Measurements from ENCODE around the gene CD6. TPM values are rescaled to one million over a fixed set of nuclear protein-coding genes. Genes with fewer than 3 reads are reported as not detected.
A peak's percentile ranks its signal among the peaks of the same experiment; 100 is the strongest.

The CD6 gene
- total RNA-seq, 1 experiment from 2014 or later, result not detected

DNA sequence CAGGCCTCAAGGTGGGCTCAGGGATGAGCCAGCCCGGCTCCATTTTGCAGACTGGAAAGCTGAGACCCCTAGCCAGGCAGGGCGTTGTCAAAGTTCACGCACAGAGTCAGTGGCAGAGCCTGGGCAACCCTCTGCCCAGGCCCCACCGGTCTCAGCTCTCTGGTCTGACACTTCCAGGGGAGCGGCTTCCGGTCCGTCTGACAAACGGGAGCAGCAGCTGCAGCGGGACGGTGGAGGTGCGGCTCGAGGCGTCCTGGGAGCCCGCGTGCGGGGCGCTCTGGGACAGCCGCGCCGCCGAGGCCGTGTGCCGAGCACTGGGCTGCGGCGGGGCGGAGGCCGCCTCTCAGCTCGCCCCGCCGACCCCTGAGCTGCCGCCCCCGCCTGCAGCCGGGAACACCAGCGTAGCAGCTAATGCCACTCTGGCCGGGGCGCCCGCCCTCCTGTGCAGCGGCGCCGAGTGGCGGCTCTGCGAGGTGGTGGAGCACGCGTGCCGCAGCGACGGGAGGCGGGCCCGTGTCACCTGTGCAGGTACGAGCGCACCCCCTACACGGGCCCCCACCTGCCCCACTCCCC is 36.0 kb downstream of the CD6 start:
- no peak overlapping the region for H2AK5ac ChIP-seq (ENCODE audit: insufficient read length, low read length)
- no peak overlapping the region for H3K14ac ChIP-seq (ENCODE audit: insufficient read depth, low read length)
- H4K20me1 ChIP-seq (ENCODE audit: control insufficient read depth, insufficient read depth, insufficient read length), result peaks cover 2% of the 10 kb centered on the region
- DNase-seq, result peak; percentile 52
- H4K5ac ChIP-seq (ENCODE audit: insufficient read length, low read depth, low read length), result no peak overlapping the region
- no peak overlapping the region for H2BK20ac ChIP-seq (ENCODE audit: low read depth, low read length, poor library complexity, severe bottlenecking)
- H3K79me2 ChIP-seq (ENCODE audit: insufficient read depth, low read length), result no peaks in the 10 kb centered on the region
- no peak overlapping the region for H2BK120ac ChIP-seq (ENCODE audit: low read depth, low read length, poor library complexity, severe bottlenecking)
- Mint-ChIP-seq H3K36me3 (ENCODE audit: insufficient read depth in 1 of 3, low read depth in 3 of 3) (no peaks in the 10 kb centered on the region), H3K27ac (no peak overlapping the region), H3K9me3 (no peaks in the 10 kb centered on the region), H3K4me3 (peak overlapping the region; percentile 61 to 81), H3K4me1 (peaks cover 16 to 49% of the 10 kb centered on the region in 2 experiments), H3K27me3 (ENCODE audit: low read depth) (peaks cover 97% of the 10 kb centered on the region)
- H3K27me3 ChIP-seq (ENCODE audit: insufficient read depth, low read length), result peaks cover 49% of the 10 kb centered on the region; the same call in 1 of the 2 replicates
- no peak overlapping the region for H4K8ac ChIP-seq (replicated peaks; ENCODE audit: insufficient read length, low read depth, low read length)
- WGBS (ENCODE audit: extremely low coverage, insufficient read length, low lambda C conversion rate), result no CpG with 5 or more reads among the region's 52 CpGs
- no peak overlapping the region for H3K23ac ChIP-seq (ENCODE audit: insufficient read length, low read depth, low read length)
- H3K79me1 ChIP-seq (ENCODE audit: insufficient read depth, low read depth, low read length, poor library complexity, severe bottlenecking), result no peaks in the 10 kb centered on the region
- no peak overlapping the region for H2BK15ac ChIP-seq (ENCODE audit: low read depth, low read length)
- peaks cover 9% of the 10 kb centered on the region for H3K23me2 ChIP-seq (ENCODE audit: insufficient read length, low read depth, low read length, poor library complexity, severe bottlenecking)
- H3K56ac ChIP-seq (ENCODE audit: insufficient read length, low read depth, low read length), result no peak overlapping the region
- no peak overlapping the region for H4K91ac ChIP-seq (ENCODE audit: insufficient read length, low read depth, low read length)
- peak overlapping the region; percentile 50 for H3K4me2 ChIP-seq (ENCODE audit: insufficient read depth, insufficient read length, low read length)
- H3K4me1 ChIP-seq (ENCODE audit: insufficient read depth, low read length), result no peaks in the 10 kb centered on the region
- H2BK12ac ChIP-seq (ENCODE audit: insufficient read length, low read depth, low read length), result no peak overlapping the region
- no peaks in the 10 kb centered on the region for H3K9me3 ChIP-seq (ENCODE audit: control insufficient read depth, low read depth, low read length)
- no peak overlapping the region for H3T11ph ChIP-seq (ENCODE audit: low read length)
- H3K9ac ChIP-seq (ENCODE audit: extremely low read depth, insufficient read length, low read length), result no peak overlapping the region
- H2BK5ac ChIP-seq (ENCODE audit: insufficient read length, low read length), result no peak overlapping the region
- H3K18ac ChIP-seq (ENCODE audit: insufficient read length, low read depth, low read length), result no peak overlapping the region
- H2AFZ ChIP-seq (ENCODE audit: low read length), result no peak overlapping the region
- H3K27ac ChIP-seq (ENCODE audit: insufficient read length, low read depth, low read length), result no peak overlapping the region
- no peak overlapping the region for H3K4ac ChIP-seq (ENCODE audit: low read depth, low read length)
- TF ChIP-seq, protein P1, sequence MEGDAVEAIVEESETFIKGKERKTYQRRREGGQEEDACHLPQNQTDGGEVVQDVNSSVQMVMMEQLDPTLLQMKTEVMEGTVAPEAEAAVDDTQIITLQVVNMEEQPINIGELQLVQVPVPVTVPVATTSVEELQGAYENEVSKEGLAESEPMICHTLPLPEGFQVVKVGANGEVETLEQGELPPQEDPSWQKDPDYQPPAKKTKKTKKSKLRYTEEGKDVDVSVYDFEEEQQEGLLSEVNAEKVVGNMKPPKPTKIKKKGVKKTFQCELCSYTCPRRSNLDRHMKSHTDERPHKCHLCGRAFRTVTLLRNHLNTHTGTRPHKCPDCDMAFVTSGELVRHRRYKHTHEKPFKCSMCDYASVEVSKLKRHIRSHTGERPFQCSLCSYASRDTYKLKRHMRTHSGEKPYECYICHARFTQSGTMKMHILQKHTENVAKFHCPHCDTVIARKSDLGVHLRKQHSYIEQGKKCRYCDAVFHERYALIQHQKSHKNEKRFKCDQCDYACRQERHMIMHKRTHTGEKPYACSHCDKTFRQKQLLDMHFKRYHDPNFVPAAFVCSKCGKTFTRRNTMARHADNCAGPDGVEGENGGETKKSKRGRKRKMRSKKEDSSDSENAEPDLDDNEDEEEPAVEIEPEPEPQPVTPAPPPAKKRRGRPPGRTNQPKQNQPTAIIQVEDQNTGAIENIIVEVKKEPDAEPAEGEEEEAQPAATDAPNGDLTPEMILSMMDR (conservative IDR thresholded peaks at IDR 0.05), result no peak

All from H9 (cell line).